ENCODE data around the gene HAAO. TPM values are rescaled to one million over a fixed set of nuclear protein-coding genes. Genes with fewer than 3 reads are reported as not detected.

The HAAO gene
- total and polyA plus RNA-seq, 2 of the 13 experiments (the other 11 are each of a cell fraction or from before 2014, with no cell fraction given) = 36.1 to 42.7 TPM

GRCh38 chr2:42810971-42811811, 18.8 kb upstream of the HAAO start (continued):
- TF ChIP-seq FOXP1 (IDR thresholded peaks at IDR 0.05) = no peak
- TF ChIP-seq FOXP1 (CRISPR knock-in tag; IDR thresholded peaks at IDR 0.05) = no peak
- TF ChIP-seq ZNF605 (CRISPR knock-in tag; IDR thresholded peaks at IDR 0.05) = peak; percentile 26; the same call in 1 of the 2 replicates
- TF ChIP-seq TGIF2 (CRISPR knock-in tag; IDR thresholded peaks at IDR 0.05) = no peak
- no peak for TF ChIP-seq MIER2 (CRISPR knock-in tag; IDR thresholded peaks at IDR 0.05)
- TF ChIP-seq ZNF256 (CRISPR knock-in tag; conservative IDR thresholded peaks at IDR 0.05) = 0 out of 2 replicates have a peak, but pooled peaks have one; percentile 11
- 0 out of 2 replicates have a peak, but pooled peaks have one; percentile 44 for TF ChIP-seq ZMAT3 (CRISPR knock-in tag; conservative IDR thresholded peaks at IDR 0.05)
- TF ChIP-seq SNAI1 (CRISPR knock-in tag; IDR thresholded peaks at IDR 0.05; ENCODE audit: borderline replicate concordance) = 0 out of 2 replicates have a peak, but pooled peaks have one; percentile 15
- no peak for TF ChIP-seq ATF3 (CRISPR knock-in tag; IDR thresholded peaks at IDR 0.05)
- no peak for TF ChIP-seq ZNF275 (CRISPR knock-in tag; IDR thresholded peaks at IDR 0.05; ENCODE audit: borderline replicate concordance)
- TF ChIP-seq TBX2 (CRISPR knock-in tag; IDR thresholded peaks at IDR 0.05; ENCODE audit: borderline replicate concordance) = peak; percentile 75; the same call in 1 of the 2 replicates
- no peak for TF ChIP-seq GABPA (IDR thresholded peaks at IDR 0.05; ENCODE audit: low read depth, low read length)
- no peak for TF ChIP-seq GABPA (CRISPR knock-in tag; IDR thresholded peaks at IDR 0.05; ENCODE audit: low read depth)
- TF ChIP-seq ZNF672 (CRISPR knock-in tag; IDR thresholded peaks at IDR 0.05) = no peak
- TF ChIP-seq HHEX (CRISPR knock-in tag; IDR thresholded peaks at IDR 0.05) = no peak
- peak; percentile 55; the same call in 1 of the 2 replicates for TF ChIP-seq GPN1 (CRISPR knock-in tag; IDR thresholded peaks at IDR 0.05; ENCODE audit: borderline replicate concordance)
- no peak; the same call in 1 of the 2 replicates for TF ChIP-seq MEIS1 (CRISPR knock-in tag; IDR thresholded peaks at IDR 0.05; ENCODE audit: borderline replicate concordance)
- no peak; the same call in 1 of the 2 replicates for TF ChIP-seq BCL6 (CRISPR knock-in tag; IDR thresholded peaks at IDR 0.05)
- no peak for TF ChIP-seq TRIM24 (CRISPR knock-in tag; IDR thresholded peaks at IDR 0.05)
- no peak for TF ChIP-seq TCF7L2 (IDR thresholded peaks at IDR 0.05; ENCODE audit: low read depth, low read length)
- 0 out of 2 replicates have a peak, but pooled peaks have one; percentile 10 for TF ChIP-seq AHDC1 (CRISPR knock-in tag; IDR thresholded peaks at IDR 0.05; ENCODE audit: borderline replicate concordance)
- TF ChIP-seq ZNF614 (CRISPR knock-in tag; IDR thresholded peaks at IDR 0.05; ENCODE audit: borderline replicate concordance) = peak; percentile 68; the same call in 1 of the 2 replicates
